ENCODE results near the gene ADGRV1. TPM values are rescaled to one million over a fixed set of nuclear protein-coding genes. Genes with fewer than 3 reads are reported as not detected.

Gene ADGRV1
- total and polyA plus RNA-seq, 9 of the 15 experiments (the other 6 are each of a cell fraction or from before 2014, with no cell fraction given) = 21.7 to 156 (median 58.2) TPM

DNA sequence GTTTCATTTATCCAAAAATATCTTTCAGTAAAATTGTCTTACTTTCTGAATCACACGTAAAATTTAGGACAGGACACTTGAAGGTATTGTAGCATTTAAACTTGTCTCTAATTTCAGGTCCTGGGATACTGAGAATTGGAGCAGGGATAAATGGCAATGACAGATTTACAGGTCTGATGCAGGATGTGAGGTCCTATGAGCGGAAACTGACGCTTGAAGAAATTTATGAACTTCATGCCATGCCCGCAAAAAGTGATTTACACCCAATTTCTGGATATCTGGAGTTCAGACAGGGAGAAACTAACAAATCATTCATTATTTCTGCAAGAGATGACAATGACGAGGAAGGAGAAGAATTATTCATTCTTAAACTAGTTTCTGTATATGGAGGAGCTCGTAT, 99.2 kb downstream of the ADGRV1 start:
- Histone ChIP-seq H3K4me1 (replicated peaks in 1 of 2; ENCODE audit: control insufficient read depth in 2 of 2, insufficient read depth in 2 of 2, low read length in 2 of 2) (peaks cover 6 to 36% of the 10 kb centered on the region in 2 experiments; a peak in 4 of 5 replicates), H3K9me3 (replicated peaks; ENCODE audit: control insufficient read depth, insufficient read depth, low read depth, low read length) (no peaks in the 10 kb centered on the region; the same call in 1 of the 2 replicates), H4K20me1 (replicated peaks; ENCODE audit: control insufficient read depth, insufficient read depth, low read length) (no peaks in the 10 kb centered on the region), H2AFZ (ENCODE audit: low read depth, low read length) (peak overlapping the region; percentile 6), H3K27ac (ENCODE audit: extremely low read depth, low read depth, low read length) (peak overlapping the region; percentile 84), H3K27me3 (ENCODE audit: control insufficient read depth in 2 of 2, insufficient read depth in 2 of 2, low read length in 2 of 2) (no peaks in the 10 kb centered on the region), H3K4me2 (ENCODE audit: insufficient read depth, low read length) (peak overlapping the region; percentile 63), H3K9me1 (ENCODE audit: control insufficient read depth, insufficient read depth, low read length) (no peaks in the 10 kb centered on the region), H3K9ac (ENCODE audit: insufficient read depth in 1 of 2, low read depth in 2 of 2, low read length in 2 of 2) (peak overlapping the region in 1 of 2 experiments; percentile 71; a peak in 2 of 4 replicates), H3K79me2 (ENCODE audit: control insufficient read depth, insufficient read depth, low read length) (peaks cover 99% of the 10 kb centered on the region), H3K36me3 (ENCODE audit: control insufficient read depth, insufficient read depth, low read length) (peaks cover 53% of the 10 kb centered on the region), H3K4me3 (peak overlapping the region; percentile 39)
- intact Hi-C loops (cut with micrococcal nuclease) (loop anchor here (1.0 kb wide), 1 partner anchor 12 kb away; no protein-coding TSS in a partner anchor), in situ Hi-C loops (cut with MboI) (no loop called here)
- peak in 2 of 4 experiments; percentile 62 to 83 for DNase-seq (ENCODE audit: extremely low read depth in 1 of 4, low spot score in 3 of 4)
- ChIA-PET CTCF (ENCODE audit: low intra/inter-chr PET ratio) (no interaction called here), POLR2A (interaction anchor here (0.6 to 3.2 kb wide), 4 partner anchors 9 to 138 kb away, joined by 3 to 12 read pairs (median 4); no protein-coding TSS in a partner anchor)
- peak; percentile 27 for ATAC-seq
- peak; percentile 26 for FAIRE-seq
- BruUV-seq (replicated peaks) = no TSS peak
- WGBS (ENCODE audit: insufficient coverage, low coverage, missing lambda C conversion rate) = 7% methylated on average over 6 of the region's 6 CpGs
- TF ChIP-seq TAL1 (IDR thresholded peaks at IDR 0.05) (peak; percentile 35; the same call in 1 of the 2 replicates), ZC3H11A (IDR thresholded peaks at IDR 0.05; ENCODE audit: low read depth, low read length) (no peak), ARHGAP35 (IDR thresholded peaks at IDR 0.05; ENCODE audit: partially characterized antibody) (peak; percentile 84), HEY1 (CRISPR knock-in tag; IDR thresholded peaks at IDR 0.05; ENCODE audit: borderline replicate concordance) (no peak), ZZZ3 (IDR thresholded peaks at IDR 0.05) (no peak), ZNF274 (IDR thresholded peaks at IDR 0.05; ENCODE audit: borderline replicate concordance, low read depth, low read length) (no peak), MBD1 (CRISPR knock-in tag; IDR thresholded peaks at IDR 0.05) (no peak), CEBPB (tag; IDR thresholded peaks at IDR 0.05) (no peak), ZNF184 (CRISPR knock-in tag; IDR thresholded peaks at IDR 0.05) (no peak), SRSF1 (IDR thresholded peaks at IDR 0.05; ENCODE audit: low read depth, low read length) (no peak), GATAD2A (IDR thresholded peaks at IDR 0.05) (no peak), TCFL5 (CRISPR knock-in tag; conservative IDR thresholded peaks at IDR 0.05) (no peak), FOS (IDR thresholded peaks at IDR 0.05; ENCODE audit: extremely low read depth, insufficient read length) (no peak), KLF13 (tag; IDR thresholded peaks at IDR 0.05; ENCODE audit: borderline replicate concordance, low read depth) (no peak), HDAC8 (tag; IDR thresholded peaks at IDR 0.05) (no peak), ZKSCAN8 (CRISPR knock-in tag; IDR thresholded peaks at IDR 0.05) (no peak)
- TF ChIP-seq, protein P1, sequence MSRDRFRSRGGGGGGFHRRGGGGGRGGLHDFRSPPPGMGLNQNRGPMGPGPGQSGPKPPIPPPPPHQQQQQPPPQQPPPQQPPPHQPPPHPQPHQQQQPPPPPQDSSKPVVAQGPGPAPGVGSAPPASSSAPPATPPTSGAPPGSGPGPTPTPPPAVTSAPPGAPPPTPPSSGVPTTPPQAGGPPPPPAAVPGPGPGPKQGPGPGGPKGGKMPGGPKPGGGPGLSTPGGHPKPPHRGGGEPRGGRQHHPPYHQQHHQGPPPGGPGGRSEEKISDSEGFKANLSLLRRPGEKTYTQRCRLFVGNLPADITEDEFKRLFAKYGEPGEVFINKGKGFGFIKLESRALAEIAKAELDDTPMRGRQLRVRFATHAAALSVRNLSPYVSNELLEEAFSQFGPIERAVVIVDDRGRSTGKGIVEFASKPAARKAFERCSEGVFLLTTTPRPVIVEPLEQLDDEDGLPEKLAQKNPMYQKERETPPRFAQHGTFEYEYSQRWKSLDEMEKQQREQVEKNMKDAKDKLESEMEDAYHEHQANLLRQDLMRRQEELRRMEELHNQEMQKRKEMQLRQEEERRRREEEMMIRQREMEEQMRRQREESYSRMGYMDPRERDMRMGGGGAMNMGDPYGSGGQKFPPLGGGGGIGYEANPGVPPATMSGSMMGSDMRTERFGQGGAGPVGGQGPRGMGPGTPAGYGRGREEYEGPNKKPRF (IDR thresholded peaks at IDR 0.05; ENCODE audit: low read depth, low read length) = no peak
- TF ChIP-seq, protein P2, sequence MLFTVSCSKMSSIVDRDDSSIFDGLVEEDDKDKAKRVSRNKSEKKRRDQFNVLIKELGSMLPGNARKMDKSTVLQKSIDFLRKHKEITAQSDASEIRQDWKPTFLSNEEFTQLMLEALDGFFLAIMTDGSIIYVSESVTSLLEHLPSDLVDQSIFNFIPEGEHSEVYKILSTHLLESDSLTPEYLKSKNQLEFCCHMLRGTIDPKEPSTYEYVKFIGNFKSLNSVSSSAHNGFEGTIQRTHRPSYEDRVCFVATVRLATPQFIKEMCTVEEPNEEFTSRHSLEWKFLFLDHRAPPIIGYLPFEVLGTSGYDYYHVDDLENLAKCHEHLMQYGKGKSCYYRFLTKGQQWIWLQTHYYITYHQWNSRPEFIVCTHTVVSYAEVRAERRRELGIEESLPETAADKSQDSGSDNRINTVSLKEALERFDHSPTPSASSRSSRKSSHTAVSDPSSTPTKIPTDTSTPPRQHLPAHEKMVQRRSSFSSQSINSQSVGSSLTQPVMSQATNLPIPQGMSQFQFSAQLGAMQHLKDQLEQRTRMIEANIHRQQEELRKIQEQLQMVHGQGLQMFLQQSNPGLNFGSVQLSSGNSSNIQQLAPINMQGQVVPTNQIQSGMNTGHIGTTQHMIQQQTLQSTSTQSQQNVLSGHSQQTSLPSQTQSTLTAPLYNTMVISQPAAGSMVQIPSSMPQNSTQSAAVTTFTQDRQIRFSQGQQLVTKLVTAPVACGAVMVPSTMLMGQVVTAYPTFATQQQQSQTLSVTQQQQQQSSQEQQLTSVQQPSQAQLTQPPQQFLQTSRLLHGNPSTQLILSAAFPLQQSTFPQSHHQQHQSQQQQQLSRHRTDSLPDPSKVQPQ (CRISPR knock-in tag; IDR thresholded peaks at IDR 0.05; ENCODE audit: borderline replicate concordance) = no peak

All from K562 (cell line).